Measurements from ENCODE around the gene NPEPPS.

DNA sequence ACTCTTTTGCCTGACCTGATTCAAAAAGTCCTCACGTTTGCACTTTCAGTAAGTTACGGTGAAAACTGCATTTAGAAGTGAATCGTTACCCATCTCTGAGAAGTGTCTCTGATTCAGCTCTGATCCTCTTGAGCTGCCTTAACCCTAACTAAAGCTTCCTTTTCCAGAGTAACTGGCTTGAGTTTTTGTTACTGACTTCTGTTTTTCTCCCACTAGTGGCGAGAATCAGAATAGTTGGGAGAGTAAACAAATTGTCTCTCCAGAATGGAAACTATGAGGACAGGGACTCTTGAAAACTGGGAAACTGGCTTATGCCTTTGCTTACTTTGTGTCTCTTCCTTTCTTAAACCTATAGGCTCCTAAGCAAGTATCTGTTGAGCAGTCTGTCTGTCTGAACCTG, 87.5 kb downstream of the NPEPPS start:
- TF ChIP-seq, protein P1, sequence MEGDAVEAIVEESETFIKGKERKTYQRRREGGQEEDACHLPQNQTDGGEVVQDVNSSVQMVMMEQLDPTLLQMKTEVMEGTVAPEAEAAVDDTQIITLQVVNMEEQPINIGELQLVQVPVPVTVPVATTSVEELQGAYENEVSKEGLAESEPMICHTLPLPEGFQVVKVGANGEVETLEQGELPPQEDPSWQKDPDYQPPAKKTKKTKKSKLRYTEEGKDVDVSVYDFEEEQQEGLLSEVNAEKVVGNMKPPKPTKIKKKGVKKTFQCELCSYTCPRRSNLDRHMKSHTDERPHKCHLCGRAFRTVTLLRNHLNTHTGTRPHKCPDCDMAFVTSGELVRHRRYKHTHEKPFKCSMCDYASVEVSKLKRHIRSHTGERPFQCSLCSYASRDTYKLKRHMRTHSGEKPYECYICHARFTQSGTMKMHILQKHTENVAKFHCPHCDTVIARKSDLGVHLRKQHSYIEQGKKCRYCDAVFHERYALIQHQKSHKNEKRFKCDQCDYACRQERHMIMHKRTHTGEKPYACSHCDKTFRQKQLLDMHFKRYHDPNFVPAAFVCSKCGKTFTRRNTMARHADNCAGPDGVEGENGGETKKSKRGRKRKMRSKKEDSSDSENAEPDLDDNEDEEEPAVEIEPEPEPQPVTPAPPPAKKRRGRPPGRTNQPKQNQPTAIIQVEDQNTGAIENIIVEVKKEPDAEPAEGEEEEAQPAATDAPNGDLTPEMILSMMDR (IDR thresholded peaks at IDR 0.05): peak in 3 of 4 experiments; percentile 19 to 26 (median 25)
- TF ChIP-seq POLR2A (IDR thresholded peaks at IDR 0.05): no peak
